Osteoblast (primary cell): ENCODE results near the gene DMD. TPM values are rescaled to one million over a fixed set of nuclear protein-coding genes. Genes with fewer than 3 reads are reported as not detected.

Experiments used
- DNase-seq: peaks from one replicate; pipeline ENCODE4 v3.0.0; 2011; ENCODE audit warnings: low spot score, mixed read lengths; ENCODE audit not compliant: insufficient read length; ENCODE audit errors: missing footprints
- H2AFZ ChIP-seq: 2 replicates; pipeline ENCODE4 v1.6.0; 2011; ENCODE audit warnings: mild to moderate bottlenecking, low read length
- H3K27ac ChIP-seq: 2 replicates; pipeline ENCODE4 v1.5.1; 2011; ENCODE audit warnings: mild to moderate bottlenecking, low read depth, low read length, moderate library complexity
- H3K27me3 ChIP-seq: 2 replicates; pipeline ENCODE4 v1.6.0; 2012; ENCODE audit warnings: mild to moderate bottlenecking, control low read depth, inconsistent platforms, low read length, moderate library complexity; ENCODE audit not compliant: insufficient read depth
- H3K36me3 ChIP-seq: 2 replicates; pipeline ENCODE4 v1.5.1; 2011; ENCODE audit warnings: mild to moderate bottlenecking, low read length, control low read depth, moderate library complexity; ENCODE audit not compliant: insufficient read depth
- H3K4me1 ChIP-seq: 2 replicates; pipeline ENCODE4 v1.5.1; 2011; ENCODE audit warnings: mild to moderate bottlenecking, low read length, control low read depth, moderate library complexity; ENCODE audit not compliant: insufficient read depth
- H3K4me2 ChIP-seq: 2 replicates; pipeline ENCODE4 v1.6.0; 2011; ENCODE audit warnings: mild to moderate bottlenecking, low read length; ENCODE audit not compliant: insufficient read depth
- H3K4me3 ChIP-seq: fragments of 200-600 bp; sonication (generic); 3 replicates; pipeline ENCODE4 v1.5.1; 2012; ENCODE audit warnings: mild to moderate bottlenecking, low read length, inconsistent platforms; ENCODE audit not compliant: insufficient read depth
- H3K79me2 ChIP-seq: 2 replicates; pipeline ENCODE4 v1.6.0; 2012; ENCODE audit warnings: mild to moderate bottlenecking, low read length, control low read depth, inconsistent platforms; ENCODE audit not compliant: insufficient read depth
- H3K9me3 ChIP-seq: 2 replicates; pipeline ENCODE4 v1.5.1; 2011; ENCODE audit warnings: low read depth, low read length, control low read depth
- H4K20me1 ChIP-seq: 2 replicates; pipeline ENCODE4 v1.6.0; 2012; ENCODE audit warnings: mild to moderate bottlenecking, low read length, control low read depth; ENCODE audit not compliant: insufficient read depth
- total RNA-seq: library from RNA; depleted of rRNA; stranded (reverse); fragments of >200 nt; gene quantifications from 2 replicates; pipeline ENCODE4 v1.2.3, GENCODE V29; 2012
- TF ChIP-seq, protein P1 (sequence below): IDR thresholded peaks from 2 replicates; pipeline ENCODE4 v1.5.1; 2011; ENCODE audit warnings: mild to moderate bottlenecking, low read depth, low read length, moderate library complexity; ENCODE audit errors: extremely low read depth

The DMD gene
- total RNA-seq, 1 donor: 12.7 TPM

DNA sequence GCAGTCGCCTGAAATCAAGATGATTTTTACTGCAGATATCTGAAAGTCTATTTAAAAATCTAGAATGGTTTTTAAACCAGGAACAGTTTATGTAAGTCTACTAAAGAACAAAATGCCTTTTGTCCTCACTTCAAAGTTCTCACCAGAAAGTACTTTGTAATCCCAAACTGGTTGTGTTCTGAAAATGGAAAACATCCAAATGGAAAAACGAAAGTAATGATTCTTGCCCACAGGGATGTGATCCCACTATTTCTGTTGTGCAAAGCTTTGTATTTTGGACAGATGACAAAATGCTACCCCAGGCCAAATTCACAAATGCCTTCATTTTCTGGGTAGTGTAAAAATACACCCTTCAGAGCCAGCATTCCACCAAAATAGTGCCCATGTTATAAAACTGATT lies 1874.0 kb downstream of the DMD start:
- TF ChIP-seq, protein P1, sequence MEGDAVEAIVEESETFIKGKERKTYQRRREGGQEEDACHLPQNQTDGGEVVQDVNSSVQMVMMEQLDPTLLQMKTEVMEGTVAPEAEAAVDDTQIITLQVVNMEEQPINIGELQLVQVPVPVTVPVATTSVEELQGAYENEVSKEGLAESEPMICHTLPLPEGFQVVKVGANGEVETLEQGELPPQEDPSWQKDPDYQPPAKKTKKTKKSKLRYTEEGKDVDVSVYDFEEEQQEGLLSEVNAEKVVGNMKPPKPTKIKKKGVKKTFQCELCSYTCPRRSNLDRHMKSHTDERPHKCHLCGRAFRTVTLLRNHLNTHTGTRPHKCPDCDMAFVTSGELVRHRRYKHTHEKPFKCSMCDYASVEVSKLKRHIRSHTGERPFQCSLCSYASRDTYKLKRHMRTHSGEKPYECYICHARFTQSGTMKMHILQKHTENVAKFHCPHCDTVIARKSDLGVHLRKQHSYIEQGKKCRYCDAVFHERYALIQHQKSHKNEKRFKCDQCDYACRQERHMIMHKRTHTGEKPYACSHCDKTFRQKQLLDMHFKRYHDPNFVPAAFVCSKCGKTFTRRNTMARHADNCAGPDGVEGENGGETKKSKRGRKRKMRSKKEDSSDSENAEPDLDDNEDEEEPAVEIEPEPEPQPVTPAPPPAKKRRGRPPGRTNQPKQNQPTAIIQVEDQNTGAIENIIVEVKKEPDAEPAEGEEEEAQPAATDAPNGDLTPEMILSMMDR: no peak
- peaks cover 2% of the 10 kb centered on the region for H3K4me1 ChIP-seq
- no peak overlapping the region for H3K4me2 ChIP-seq
- no peaks in the 10 kb centered on the region for H3K27me3 ChIP-seq
- H3K79me2 ChIP-seq: no peaks in the 10 kb centered on the region
- no peak for DNase-seq
- H3K27ac ChIP-seq: no peak overlapping the region
- no peaks in the 10 kb centered on the region for H4K20me1 ChIP-seq
- no peaks in the 10 kb centered on the region for H3K9me3 ChIP-seq
- H2AFZ ChIP-seq: no peak overlapping the region
- H3K4me3 ChIP-seq: no peak overlapping the region
- no peaks in the 10 kb centered on the region for H3K36me3 ChIP-seq

DNA sequence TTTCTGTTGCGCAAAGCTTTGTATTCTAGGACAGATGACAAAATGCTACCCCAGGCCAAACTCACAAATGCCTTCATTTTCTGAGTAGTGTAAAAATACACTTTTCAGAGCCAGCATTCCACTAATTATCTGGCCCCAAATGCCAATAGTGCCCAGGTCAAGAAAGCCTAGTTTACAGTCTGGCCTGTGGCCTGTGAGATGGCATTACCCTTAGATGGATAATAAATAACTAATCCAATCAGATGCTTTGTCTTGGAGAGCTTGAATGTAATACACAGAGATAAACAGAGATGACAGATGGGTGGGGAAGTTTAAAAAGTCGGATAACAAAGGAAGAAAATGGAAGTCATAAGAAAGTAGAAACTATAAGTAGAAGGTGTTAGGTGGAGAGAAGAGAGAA lies 1874.9 kb downstream of the DMD start:
- no peaks in the 10 kb centered on the region for H3K79me2 ChIP-seq
- H3K4me2 ChIP-seq: no peak overlapping the region
- H4K20me1 ChIP-seq: no peaks in the 10 kb centered on the region
- no peak overlapping the region for H3K27ac ChIP-seq
- no peak overlapping the region for H3K4me3 ChIP-seq
- peaks cover 2% of the 10 kb centered on the region for H3K4me1 ChIP-seq
- H3K27me3 ChIP-seq: no peaks in the 10 kb centered on the region
- no peak for DNase-seq
- H3K36me3 ChIP-seq: no peaks in the 10 kb centered on the region
- TF ChIP-seq, protein P1: no peak
- H2AFZ ChIP-seq: no peak overlapping the region
- H3K9me3 ChIP-seq: no peaks in the 10 kb centered on the region

DNA sequence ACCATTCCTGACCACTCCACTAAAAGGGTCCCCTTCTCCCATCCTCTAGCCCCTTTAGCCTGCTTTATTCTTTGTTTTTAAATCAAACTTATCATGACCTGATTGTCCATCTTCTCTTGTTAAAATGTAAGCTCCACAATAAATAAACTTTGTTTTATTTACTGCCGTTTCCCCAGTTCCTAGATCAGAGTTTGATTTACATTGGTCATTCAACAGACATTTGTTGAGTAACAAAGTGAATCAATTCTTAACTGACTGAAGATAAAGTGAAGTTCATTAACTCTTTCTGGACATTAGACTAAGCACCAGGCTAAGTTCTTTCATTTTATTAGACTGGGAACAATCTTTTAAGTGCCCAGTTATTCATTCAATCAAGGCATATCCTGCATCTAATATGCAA lies 1876.4 kb downstream of the DMD start:
- Histone ChIP-seq H3K27me3 (no peaks in the 10 kb centered on the region), H4K20me1 (no peaks in the 10 kb centered on the region), H3K4me1 (peaks cover 2% of the 10 kb centered on the region), H3K4me2 (no peak overlapping the region), H3K9me3 (no peaks in the 10 kb centered on the region), H3K79me2 (no peaks in the 10 kb centered on the region), H3K4me3 (no peak overlapping the region), H3K36me3 (no peaks in the 10 kb centered on the region), H2AFZ (no peak overlapping the region), H3K27ac (no peak overlapping the region)
- DNase-seq: no peak
- TF ChIP-seq, protein P1: no peak

DNA sequence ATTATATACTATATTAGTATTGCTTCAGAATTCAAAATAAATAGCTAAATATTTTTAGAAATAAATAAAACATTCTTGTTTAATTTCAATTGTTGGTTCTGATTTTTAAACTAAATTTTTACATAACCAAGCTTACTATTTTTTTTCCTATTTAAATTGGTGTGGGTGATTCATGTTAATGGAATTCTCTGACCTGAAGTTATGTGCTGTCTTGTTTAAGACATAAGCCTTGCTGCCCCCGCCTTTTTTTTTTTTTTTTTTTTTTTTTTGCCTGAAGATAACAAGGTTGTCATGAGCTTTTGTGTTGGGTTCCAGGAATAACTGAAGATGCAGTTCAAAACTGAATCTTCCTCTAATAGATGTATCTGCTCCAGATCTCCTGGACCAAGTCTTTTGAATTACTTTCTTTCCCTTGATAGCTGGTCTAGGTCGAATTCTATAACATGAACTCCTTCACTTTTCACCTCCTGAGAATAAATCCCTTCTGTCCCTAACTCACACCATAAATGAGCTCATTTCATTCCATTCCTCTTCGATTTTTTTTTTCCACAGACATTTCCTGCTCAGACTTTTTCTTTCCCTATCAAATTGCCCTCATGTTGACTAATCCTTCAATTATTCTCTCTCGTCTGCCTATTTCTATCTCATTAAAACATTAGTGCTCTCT lies 1878.1 kb downstream of the DMD start:
- no peak overlapping the region for H3K4me3 ChIP-seq
- H3K9me3 ChIP-seq: no peaks in the 10 kb centered on the region
- no peak overlapping the region for H2AFZ ChIP-seq
- H3K4me1 ChIP-seq: no peaks in the 10 kb centered on the region
- no peaks in the 10 kb centered on the region for H3K36me3 ChIP-seq
- H3K27me3 ChIP-seq: no peaks in the 10 kb centered on the region
- H3K4me2 ChIP-seq: peak overlapping the region; percentile 39
- no peaks in the 10 kb centered on the region for H3K79me2 ChIP-seq
- peak; percentile 66 for DNase-seq
- H4K20me1 ChIP-seq: no peaks in the 10 kb centered on the region
- TF ChIP-seq, protein P1: no peak
- H3K27ac ChIP-seq: peak overlapping the region; percentile 66
